NCI-H1436 (cell line): ENCODE results near the gene LCN2.

Experiments
- DNase-seq: peaks from one replicate; lab custom pipeline; 2025; lab: John Stamatoyannopoulos, UW

LCN2 gene

GRCh38 chr9:128150594-128151308, 1.5 kb downstream of the LCN2 start:
- DNase-seq = peak; percentile 28

- DNase-seq = no peak
Measured at GRCh38 chr9:128151309-128152132, 2.3 kb downstream of the LCN2 start.

GRCh38 chr9:128152133-128153059, 3.1 kb downstream of the LCN2 start:
- DNase-seq = no peak

- no peak for DNase-seq
Measured at GRCh38 chr9:128153060-128153946, 4.0 kb downstream of the LCN2 start.

GRCh38 chr9:128153947-128154695, 4.9 kb downstream of the LCN2 start:
- DNase-seq = no peak

GRCh38 chr9:128155736-128156500, 6.7 kb downstream of the LCN2 start:
- DNase-seq = no peak

GRCh38 chr9:128159522-128159783, 10.2 kb downstream of the LCN2 start:
- DNase-seq = peak; percentile 49

- DNase-seq = peak; percentile 92
Measured at GRCh38 chr9:128159784-128160602, 10.7 kb downstream of the LCN2 start, which contains the start of gene BBLN. Gene BBLN, plus strand, starts transcription at chr9:128160265. Its CDS starts 143 bp downstream, at chr9:128160408.

GRCh38 chr9:128160603-128160987, 11.3 kb downstream of the LCN2 start:
- DNase-seq = no peak

GRCh38 chr9:128161215-128161902, 12.1 kb downstream of the LCN2 start:
- no peak for DNase-seq

GRCh38 chr9:128162215-128163026, 13.2 kb downstream of the LCN2 start:
- DNase-seq = no peak

- DNase-seq = no peak
Measured at GRCh38 chr9:128163027-128163515, 13.8 kb downstream of the LCN2 start.

- no peak for DNase-seq
Measured at GRCh38 chr9:128163523-128164306, 14.5 kb downstream of the LCN2 start.

- DNase-seq = no peak
Measured at GRCh38 chr9:128164307-128164885, 15.1 kb downstream of the LCN2 start.

- DNase-seq = no peak
Measured at GRCh38 chr9:128166169-128166568, 16.9 kb downstream of the LCN2 start.

GRCh38 chr9:128167209-128167608, 18.0 kb downstream of the LCN2 start:
- no peak for DNase-seq
